CD4-positive, alpha-beta T cell treated with Interleukin-12 subunit alpha and Interleukin-12 subunit beta, for 1 hour (primary cell): Measurements from ENCODE around the gene CD70.
A peak's percentile ranks its signal among the peaks of the same experiment; 100 is the strongest.
"Not testable (repeated sequence)": the region's sequence is repeated elsewhere in the genome, so short reads cannot be mapped to it uniquely, and the experiment has no call there.

Source experiments
- DNase-seq: peaks from one replicate; pipeline ENCODE4 v3.0.0-alpha.2; 2020

Gene CD70

GRCh38 chr19:6568816-6569215 lies 22.1 kb downstream of the CD70 start:
- DNase-seq = no peak

GRCh38 chr19:6568010-6568526 lies 22.9 kb downstream of the CD70 start:
- no peak for DNase-seq

- DNase-seq = not testable (repeated sequence)
Measured at GRCh38 chr19:6566727-6567126, 24.2 kb downstream of the CD70 start.

GRCh38 chr19:6564393-6564792 lies 26.6 kb downstream of the CD70 start:
- DNase-seq = no peak

- DNase-seq = not testable (repeated sequence)
Measured at GRCh38 chr19:6562437-6562836, 28.5 kb downstream of the CD70 start.

GRCh38 chr19:6556480-6557195 lies 34.3 kb downstream of the CD70 start:
- DNase-seq = peak; percentile 27

GRCh38 chr19:6556043-6556449 lies 34.9 kb downstream of the CD70 start:
- DNase-seq = no peak

GRCh38 chr19:6551607-6552450 lies 39.1 kb downstream of the CD70 start:
- DNase-seq = peak; percentile 74

GRCh38 chr19:6551091-6551490 lies 39.9 kb downstream of the CD70 start:
- no peak for DNase-seq

- DNase-seq = not testable (repeated sequence)
Measured at GRCh38 chr19:6550679-6551078, 40.3 kb downstream of the CD70 start.

GRCh38 chr19:6543866-6544347 lies 47.0 kb downstream of the CD70 start:
- peak; percentile 19 for DNase-seq

- DNase-seq = no peak
Measured at GRCh38 chr19:6540918-6541689, 49.8 kb downstream of the CD70 start.

- DNase-seq = no peak
Measured at GRCh38 chr19:6539514-6539913, 51.4 kb downstream of the CD70 start.
